GM11168 (cell line): Measurements from ENCODE around the gene TPK1.
"Not testable (repeated sequence)": the region's sequence is repeated elsewhere in the genome, so short reads cannot be mapped to it uniquely, and the experiment has no call there.

Source experiments
- in situ Hi-C: fragments of 300-500 bp; cut with MboI; formaldehyde crosslinking; loops from one replicate; pipeline ENCODE4 v1.12.0; 2022; ENCODE audit warnings: low sequenced_read_pairs; ENCODE audit not compliant: unreplicated experiment

The TPK1 gene

DNA sequence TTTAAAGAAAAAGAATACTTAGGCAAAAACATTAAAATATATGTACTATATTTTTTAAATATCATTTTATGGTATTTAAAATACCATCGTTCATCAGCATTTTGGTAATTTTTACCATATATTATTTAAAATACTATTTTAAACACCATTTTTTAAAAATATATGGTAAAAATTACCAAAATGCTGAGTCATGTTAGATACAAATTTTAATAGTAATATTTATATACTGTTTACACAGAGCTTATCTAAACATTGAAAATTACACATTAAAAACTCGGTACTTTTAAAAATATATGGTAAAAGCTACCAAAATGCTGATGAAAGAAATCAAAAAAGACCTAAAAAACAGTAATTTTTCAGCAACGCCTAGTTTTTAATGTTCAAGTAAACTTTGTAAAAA lies 105.6 kb downstream of the TPK1 start:
- in situ Hi-C loops: no loop called here

DNA sequence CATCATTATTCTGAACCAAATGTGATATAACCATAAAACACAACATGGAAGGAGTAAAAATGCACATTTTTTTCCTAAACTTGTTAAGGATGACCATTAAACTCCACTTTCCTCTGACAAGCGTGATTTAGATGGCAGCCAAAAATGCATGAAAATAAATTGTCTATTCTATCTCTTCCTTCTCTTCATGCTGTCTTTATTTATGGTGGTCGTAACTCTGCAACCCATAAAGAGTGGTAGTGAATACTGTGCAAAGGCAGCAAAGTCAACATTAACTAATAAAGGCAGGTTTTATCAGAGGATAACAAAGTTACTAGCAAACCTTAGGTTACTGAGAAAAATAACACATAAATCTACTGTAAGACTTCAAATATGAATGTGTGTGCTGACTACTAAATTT lies 106.6 kb downstream of the TPK1 start:
- in situ Hi-C loops: no loop called here

DNA sequence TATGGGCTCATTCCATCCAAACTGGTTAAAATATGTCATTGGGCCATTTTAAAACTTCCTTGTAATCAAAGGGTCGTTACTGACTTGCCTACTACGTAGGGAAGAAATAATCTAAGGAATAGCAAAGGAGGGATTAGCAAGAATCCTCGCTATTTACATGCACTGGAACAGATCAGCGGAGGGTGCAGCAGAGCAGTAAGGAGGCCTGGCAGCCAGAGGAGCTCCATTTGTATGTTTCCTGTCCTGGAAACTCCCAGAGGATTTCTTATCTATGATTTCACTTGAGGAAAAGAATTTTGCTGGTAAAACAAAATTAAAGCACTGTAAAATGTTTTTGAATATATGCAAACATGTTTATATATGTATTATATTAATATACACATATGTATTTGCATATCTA lies 107.3 kb downstream of the TPK1 start:
- in situ Hi-C loops: no loop called here

DNA sequence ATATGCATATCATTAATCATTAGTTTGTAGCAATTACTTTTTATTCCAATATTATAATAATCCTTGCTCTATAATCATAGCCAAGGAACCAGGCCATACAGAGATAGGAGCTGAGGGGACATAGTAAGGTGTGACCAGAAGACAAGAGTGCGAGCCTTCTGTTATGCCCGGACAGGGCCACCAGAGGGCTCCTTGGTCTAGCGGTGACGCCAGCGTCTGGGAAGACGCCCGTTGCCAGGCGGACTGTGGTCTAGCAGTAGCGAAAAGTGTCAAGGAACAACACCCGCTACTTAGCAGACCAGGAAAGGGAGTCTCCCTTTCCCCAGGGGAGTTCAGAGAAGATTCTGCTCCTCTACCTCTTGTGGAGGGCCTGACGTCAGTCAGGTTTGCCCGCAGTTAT lies 109.0 kb downstream of the TPK1 start:
- in situ Hi-C loops: not testable (repeated sequence)

DNA sequence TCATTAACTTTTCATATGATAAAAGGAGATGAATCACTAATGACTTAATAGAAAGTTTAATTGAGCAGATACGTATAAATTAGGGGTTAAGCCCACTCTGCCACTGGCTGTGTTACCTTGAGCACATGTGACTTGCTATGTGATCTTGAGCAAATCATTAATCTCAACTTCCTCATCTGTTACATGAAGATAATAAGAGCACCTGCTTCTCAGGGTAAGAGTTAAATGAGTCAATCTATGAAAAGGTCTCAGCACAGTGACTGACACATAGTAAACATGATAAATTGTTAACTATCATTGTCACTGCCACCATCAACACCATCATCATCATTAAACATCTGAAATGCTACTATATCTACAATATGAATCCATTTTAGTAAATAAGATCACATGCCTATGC lies 110.8 kb downstream of the TPK1 start:
- in situ Hi-C loops: no loop called here

DNA sequence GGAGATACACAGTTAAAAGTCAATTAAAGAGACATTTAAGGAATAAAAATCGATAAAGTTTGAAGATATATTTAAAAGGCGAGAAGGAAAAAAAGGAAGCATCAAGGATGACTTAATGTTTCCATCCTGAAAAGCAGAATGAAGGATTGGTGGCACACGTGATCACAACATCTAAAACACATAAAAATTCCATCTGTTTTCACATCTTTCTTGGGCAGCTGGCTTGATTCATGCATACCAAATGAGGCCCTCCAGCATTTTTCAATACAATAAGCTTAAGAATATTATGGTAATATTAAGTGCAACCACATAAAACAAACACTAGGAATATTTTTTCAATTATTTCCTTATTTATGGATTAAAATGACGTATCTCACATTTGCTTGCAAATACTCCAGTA lies 112.6 kb downstream of the TPK1 start:
- in situ Hi-C loops: no loop called here

DNA sequence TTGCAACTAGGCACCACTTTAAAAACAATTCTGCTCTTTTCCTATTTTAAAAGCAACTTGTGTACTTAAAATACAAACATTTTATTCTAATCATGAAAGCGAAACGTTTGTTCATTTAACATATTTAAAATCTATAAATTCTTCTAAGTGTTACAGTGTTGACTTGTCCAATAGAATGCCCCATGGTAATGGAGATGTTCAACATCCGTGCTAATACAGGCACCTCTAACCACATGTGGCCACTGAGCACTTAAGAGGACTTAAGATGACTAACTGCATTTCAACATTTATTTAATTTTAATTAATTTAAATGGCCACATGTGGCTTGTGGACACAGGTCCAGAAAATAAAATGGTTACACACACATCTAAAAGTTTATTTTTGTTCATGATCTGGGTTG lies 115.1 kb downstream of the TPK1 start:
- in situ Hi-C loops: no loop called here

DNA sequence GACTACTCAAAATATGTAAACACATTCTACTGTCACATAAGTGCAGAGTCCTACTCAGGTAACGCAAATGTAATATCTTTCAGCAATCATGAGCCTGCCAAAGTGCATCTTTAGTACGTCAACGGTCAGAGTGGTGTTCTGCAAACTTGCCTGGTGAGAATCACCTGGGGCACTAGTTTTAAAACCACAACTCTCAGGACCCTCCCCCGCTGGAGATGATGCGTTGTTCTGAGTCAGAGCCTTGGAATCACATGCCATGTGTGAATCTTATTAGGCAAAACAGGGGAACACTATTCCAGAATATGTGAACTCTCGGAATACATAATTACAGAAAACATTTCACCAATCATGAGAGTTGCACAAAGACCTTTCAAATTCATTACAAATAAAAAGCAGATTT lies 115.7 kb downstream of the TPK1 start:
- in situ Hi-C loops: no loop called here

DNA sequence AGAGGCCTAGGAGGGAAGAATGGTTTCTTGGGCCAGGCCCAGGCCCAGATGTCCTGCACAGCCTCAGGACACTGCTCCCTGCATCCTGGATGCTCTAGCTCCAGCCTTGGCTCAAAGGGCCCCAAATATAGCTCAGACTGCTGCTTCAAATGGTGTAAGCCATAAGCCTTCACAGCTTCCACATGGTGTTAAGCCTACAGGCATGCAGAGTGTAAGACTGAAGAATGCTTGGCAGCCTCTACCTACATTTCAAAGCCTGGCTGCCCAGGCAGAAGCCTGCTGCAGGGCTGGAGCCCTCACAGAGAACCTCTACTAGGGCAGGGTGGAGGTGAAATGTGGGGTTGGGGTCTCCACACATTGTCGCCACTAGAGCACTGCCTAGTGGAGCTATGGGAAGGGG lies 118.1 kb downstream of the TPK1 start:
- in situ Hi-C loops: no loop called here

DNA sequence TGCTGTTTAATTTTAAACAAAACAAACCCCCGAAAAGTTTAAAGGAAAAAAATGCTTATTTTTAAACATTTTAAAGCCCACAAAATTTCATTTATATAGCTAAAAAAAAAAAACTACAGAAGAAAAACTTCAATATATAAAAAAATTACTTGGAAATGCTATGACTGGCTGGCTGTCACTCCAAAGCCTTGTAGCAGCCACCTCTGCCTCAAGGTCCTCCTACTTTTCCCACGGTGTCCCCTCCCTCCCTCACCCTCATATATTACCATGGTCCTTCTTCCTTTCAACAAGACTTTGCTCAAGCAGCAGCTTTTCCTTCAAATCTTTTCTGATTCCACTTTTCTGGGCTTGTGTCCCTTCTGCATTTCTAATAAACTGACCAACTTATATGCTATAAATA lies 122.0 kb downstream of the TPK1 start:
- in situ Hi-C loops: no loop called here

DNA sequence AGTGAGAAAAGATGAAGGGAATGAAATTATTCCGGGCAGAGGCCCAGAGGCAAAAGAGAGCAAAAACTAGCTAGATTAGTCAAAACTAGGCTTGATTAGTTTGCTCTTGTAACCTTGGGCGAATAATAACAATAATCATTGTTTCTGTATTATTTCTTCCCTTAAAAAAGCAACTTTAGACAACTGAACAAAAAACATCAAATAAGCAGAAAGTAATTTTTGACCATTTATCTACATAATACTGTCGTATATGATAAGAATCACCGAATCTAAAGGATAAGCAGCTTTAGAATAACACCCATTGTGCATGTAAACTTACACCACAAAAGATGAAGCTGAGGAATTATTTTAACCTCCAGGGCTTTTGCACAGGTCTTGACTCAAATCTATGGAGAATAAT lies 125.1 kb downstream of the TPK1 start:
- in situ Hi-C loops: no loop called here

DNA sequence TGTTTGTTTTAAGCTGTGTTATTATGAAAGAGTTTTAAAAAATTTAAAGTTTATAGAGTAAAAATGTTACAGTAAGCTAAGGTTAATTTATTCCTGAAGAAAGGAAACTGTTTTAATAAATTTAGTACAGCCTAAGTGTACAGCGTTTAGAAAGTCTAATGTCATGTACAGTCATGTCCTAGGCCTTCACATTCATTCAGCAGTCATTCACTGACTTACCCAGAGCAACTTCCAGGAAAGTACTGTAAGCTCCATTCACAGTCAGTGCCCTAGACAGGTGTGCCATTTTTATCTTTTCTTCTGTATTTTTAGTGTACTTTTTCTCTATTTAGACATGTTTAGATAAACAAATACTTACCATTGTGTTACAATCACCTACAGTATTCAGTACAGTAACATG lies 126.8 kb downstream of the TPK1 start:
- in situ Hi-C loops: no loop called here

DNA sequence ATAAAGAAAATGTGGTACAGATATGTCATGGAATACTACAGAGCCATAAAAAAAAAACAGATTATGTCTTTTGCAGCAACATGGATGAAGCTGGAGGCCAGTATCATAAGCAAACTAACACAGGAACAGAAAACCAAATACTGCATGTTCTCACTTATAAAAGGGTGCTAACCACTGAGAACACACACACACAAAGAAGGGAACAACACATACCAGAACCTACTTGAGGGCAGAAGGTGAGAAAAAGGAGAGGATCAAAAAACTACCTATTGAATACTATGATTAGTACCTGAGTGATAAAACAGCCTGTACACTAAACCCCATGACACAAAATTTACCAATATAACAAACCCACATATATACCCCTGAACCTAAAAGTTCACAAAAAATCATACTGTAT lies 144.6 kb downstream of the TPK1 start:
- in situ Hi-C loops: no loop called here

DNA sequence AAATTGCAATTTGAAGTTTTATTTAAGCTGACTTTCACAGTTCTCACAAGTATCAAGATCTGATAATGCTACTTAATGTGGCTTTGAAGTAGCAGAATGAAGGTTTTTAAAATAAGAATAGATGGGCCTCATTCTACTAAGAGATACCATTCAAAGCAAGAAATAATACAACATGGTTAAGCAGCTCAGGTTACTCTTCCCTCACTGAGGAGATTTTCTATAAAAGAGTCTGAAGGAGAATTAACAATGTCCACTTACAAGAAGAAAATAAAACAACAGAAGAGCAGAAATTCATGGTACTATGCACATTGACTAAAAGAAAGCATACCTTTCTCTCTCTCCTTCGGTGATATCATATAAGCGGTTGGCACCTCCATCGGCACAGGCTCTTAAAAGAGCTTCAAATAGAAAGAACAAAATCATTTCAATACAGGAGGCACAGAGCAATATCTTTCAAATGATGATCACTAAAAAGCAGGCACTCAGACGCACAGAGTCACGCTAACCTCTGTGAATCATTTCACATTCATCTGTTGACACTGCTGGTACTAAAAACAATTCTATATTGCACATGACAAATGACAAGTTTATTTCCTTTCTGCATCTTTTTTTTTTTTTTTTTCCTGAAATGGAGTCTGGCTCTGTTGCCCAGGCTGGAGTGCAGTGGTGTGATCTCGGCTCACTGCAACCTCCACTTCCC lies 153.1 kb downstream of the TPK1 start:
- in situ Hi-C loops: no loop called here

DNA sequence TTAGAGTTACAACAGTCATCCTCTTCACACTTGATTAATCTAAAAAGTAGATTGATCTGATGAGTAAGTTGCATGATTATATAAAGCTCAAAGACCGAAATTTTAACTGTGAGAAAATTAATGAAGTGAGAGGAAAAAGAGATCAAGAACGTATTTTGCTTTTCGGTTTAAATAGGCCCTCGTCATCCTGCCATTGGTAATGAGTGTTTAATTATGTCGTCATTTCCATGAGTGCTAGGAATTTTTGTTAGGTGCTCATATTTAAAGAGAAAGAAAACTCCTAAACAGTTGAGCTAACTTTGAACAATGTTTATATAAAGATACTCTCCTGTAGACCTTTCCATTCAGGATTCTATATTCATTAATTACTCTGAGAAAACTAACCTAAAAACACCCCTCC lies 159.4 kb downstream of the TPK1 start:
- in situ Hi-C loops: no loop called here

DNA sequence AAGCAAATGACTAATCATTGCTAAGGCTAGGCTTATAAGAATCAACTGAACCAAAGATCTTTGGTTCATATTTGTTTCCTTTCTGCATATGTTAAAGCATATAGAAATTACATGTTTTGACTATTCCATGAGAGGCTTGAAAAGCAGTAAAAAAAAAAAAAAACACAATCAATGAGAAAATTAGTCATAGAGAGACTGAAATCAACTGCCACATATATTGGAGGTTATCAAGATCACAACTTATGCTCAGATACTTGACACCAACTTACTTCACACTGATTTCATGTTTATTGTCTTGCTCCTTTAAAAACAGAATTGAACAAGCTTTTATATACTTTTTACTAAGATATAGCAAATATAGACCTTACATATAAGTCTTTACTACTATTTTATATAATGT lies 161.3 kb downstream of the TPK1 start:
- in situ Hi-C loops: no loop called here

DNA sequence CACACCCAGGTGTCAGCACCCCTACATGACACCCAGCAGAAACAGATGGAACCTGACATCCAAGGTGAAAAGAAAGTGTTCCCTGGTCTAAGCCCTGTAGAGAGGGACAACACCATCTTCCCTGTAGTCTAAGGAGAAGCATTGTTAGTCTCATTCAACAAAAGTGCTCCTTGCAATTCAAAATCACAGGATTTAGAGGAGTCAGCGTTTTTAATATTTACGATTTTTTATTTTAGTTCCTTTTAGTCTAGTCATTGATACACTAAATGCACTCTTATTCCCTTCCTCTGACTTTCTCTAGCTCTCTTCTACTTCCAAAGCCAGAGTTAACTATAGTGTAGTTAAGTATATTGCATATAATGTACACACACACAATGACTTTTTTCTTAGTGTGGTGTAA lies 163.0 kb downstream of the TPK1 start:
- in situ Hi-C loops: no loop called here

DNA sequence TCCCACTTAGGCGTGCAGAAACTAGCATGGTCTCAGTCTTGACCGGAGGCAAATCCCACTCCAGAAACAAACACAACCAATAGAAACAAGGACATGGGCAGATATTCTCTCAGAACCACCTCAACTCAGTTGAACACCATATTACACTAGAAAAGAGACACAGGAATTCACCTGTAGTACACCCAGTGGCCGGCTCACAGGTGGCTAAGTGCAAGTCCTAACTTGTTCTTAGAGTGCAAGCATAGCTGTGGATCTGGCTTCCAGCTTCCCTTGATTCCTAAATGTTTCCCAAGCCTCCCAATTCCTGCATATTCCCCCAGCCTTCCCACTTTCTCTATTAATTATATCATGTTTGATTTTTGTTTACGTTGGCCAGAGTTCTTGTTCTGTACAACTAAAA lies 164.4 kb downstream of the TPK1 start:
- in situ Hi-C loops: no loop called here

DNA sequence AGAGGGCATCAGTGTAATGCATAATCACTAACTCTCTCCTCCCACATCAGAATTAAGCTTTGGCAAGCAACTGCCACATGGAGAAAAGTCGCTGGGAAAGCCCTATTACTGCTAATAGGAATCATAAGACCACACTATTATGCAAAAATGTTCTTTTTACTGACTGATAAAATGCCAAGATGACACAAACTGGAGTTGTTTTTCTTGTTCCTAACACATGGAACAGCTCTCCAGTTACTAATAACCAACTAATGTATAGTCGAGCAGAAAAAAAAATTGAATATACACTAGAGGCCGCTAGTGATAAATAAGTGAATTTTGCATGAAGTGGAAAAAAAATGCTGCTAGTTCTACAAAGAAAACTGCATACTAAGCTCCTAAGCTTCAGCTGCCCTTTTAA lies 165.6 kb downstream of the TPK1 start:
- in situ Hi-C loops: no loop called here

DNA sequence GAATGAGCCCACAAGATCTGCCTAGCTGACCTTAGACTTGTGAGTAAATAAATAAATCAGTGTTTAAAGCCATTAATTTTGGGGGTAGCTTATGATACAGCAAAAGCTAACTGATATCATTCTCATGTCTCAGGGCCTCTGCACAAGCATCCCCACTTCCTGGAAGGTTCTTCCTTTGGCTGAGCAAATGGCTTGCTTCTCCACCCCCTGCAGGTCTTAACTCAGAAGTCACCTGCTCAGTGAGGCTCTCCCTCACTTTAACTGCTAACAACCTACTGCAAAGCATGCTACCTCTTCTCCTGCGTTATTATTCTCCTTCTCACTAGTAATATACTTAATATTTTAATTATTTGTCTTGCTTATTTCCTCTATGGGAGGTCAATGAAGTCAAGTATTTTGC lies 167.3 kb downstream of the TPK1 start:
- in situ Hi-C loops: no loop called here

DNA sequence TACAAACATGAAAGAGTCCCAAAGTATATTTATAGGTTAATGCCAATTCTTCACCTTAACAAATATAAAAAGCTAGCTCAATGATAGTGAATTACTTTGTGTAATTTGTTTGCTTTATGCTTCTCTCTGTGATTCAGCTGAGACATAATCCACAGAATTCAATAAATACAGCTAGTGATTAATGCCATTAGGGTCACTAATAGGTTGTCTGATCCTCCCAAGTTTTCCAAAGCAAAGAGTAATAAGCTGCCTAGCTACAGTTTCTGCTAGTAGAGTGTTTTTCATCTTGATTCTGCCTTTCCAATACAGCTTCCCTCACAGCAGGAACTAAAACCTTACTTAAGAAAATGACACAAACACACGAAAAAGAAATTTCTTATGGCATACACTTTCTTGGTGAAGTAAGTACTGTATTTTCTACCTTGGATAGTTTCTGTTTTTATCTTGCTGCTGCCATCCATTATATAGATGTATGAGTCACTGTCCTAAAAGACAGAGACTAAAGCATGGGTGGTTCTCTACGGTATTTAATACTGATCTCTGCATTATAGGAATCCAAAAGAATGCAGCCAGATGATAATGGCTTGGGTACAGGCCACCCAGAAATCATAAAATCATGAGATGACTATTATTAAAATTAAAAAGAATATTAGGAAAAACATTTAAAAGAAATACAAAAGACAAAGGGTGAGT lies 170.0 kb downstream of the TPK1 start:
- in situ Hi-C loops: no loop called here

DNA sequence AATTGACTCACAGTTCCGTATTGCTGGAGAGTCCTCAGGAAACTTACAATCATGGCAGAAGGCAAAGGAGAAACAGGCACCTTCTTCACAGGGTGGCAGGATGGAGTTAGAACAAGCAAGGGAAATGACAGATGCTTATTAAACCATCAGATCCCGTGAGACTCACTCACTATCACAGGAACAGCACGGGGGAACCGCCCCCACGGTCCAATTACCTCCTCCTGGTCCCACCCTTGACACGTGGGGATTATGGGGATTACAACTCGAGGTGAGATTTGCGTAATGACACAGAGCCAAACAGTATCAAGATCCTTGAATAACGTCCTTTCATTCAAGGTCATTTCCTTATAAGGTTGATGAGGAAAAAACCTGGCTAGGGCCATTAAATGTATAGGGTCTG lies 176.6 kb downstream of the TPK1 start:
- in situ Hi-C loops: no loop called here
